ENCODE data around the gene KSR2. TPM values are rescaled to one million over a fixed set of nuclear protein-coding genes. Genes with fewer than 3 reads are reported as not detected.

The KSR2 gene
- total RNA-seq, 1 experiment from 2014 or later: 2.0 TPM

DNA sequence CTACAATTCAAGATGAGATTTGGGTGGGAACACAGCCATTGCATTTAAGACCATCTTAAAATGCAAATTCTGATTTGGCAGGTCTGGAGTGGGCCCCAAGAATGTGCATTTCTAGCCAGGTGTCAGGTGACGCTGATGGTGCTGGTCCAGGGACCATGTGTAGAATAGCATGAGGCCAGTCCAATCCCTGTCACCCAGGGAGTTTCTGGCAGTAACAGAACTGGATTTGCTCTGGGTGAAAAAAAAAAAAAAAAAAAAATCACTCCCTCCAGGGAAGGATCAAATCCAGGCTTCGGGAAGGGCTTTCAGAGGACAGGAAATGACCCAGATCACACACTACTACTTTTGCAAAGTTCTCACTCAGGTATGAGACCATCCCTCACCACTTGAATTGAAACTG, 394.1 kb downstream of the KSR2 start:
- no TSS peak for BruUV-seq (replicated peaks)
- Histone ChIP-seq H3K79me2 (ENCODE audit: low read depth) (no peaks in the 10 kb centered on the region), H3K4me1 (replicated peaks; ENCODE audit: insufficient read depth) (no peaks in the 10 kb centered on the region), H3K27me3 (ENCODE audit: insufficient read depth, low read depth) (peaks cover 38% of the 10 kb centered on the region), H3K4me2 (no peak overlapping the region), H3K9me3 (ENCODE audit: insufficient read depth, low read depth) (no peaks in the 10 kb centered on the region), H2AFZ (no peak overlapping the region), H3K9me2 (ENCODE audit: insufficient read depth) (no peaks in the 10 kb centered on the region), H3K36me3 (ENCODE audit: low read depth) (no peaks in the 10 kb centered on the region), H3K4me3 (no peak overlapping the region), H3F3A (ENCODE audit: insufficient read depth, low read depth) (no peaks in the 10 kb centered on the region), H3K27ac (no peak overlapping the region), H4K20me1 (ENCODE audit: insufficient read depth) (peaks cover 4% of the 10 kb centered on the region; the same call in 1 of the 2 replicates)
- DNase-seq: no peak
- POLR2A ChIA-PET (ENCODE audit: unreplicated experiment): no interaction called here
- intact Hi-C loops (cut with micrococcal nuclease; ENCODE audit: unreplicated experiment): no loop called here
- TF ChIP-seq, protein P1, sequence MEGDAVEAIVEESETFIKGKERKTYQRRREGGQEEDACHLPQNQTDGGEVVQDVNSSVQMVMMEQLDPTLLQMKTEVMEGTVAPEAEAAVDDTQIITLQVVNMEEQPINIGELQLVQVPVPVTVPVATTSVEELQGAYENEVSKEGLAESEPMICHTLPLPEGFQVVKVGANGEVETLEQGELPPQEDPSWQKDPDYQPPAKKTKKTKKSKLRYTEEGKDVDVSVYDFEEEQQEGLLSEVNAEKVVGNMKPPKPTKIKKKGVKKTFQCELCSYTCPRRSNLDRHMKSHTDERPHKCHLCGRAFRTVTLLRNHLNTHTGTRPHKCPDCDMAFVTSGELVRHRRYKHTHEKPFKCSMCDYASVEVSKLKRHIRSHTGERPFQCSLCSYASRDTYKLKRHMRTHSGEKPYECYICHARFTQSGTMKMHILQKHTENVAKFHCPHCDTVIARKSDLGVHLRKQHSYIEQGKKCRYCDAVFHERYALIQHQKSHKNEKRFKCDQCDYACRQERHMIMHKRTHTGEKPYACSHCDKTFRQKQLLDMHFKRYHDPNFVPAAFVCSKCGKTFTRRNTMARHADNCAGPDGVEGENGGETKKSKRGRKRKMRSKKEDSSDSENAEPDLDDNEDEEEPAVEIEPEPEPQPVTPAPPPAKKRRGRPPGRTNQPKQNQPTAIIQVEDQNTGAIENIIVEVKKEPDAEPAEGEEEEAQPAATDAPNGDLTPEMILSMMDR (conservative IDR thresholded peaks at IDR 0.05): no peak
- no peak for TF ChIP-seq EZH2 (IDR thresholded peaks at IDR 0.05; ENCODE audit: low read depth)
- CTCF ChIA-PET: no interaction called here

DNA sequence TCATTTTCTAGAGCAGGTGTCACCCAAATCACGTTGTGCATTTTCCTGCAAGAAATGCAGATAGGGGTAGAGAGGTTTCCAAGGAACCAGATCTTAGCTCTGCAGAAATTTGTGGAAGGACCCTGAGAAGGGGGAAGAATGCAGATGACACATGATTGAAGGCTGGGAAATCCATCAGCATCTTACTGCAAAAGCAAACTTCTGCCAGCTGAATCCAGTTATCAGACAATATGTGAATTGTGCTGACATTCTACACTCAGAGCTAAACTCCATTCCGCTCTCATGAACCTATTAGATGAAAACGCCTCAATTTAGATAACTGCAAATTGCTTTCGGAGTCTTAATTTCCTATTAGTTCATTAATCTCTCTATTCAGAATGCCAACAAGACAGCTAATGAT, 396.0 kb downstream of the KSR2 start:
- DNase-seq: no peak
- Histone ChIP-seq H3K4me2 (no peak overlapping the region), H3K4me3 (no peak overlapping the region), H3K79me2 (ENCODE audit: low read depth) (no peaks in the 10 kb centered on the region), H3K4me1 (replicated peaks; ENCODE audit: insufficient read depth) (no peaks in the 10 kb centered on the region), H3K27me3 (ENCODE audit: insufficient read depth, low read depth) (peaks cover 57% of the 10 kb centered on the region), H4K20me1 (ENCODE audit: insufficient read depth) (peaks cover 4% of the 10 kb centered on the region; the same call in 1 of the 2 replicates), H3K9me3 (ENCODE audit: insufficient read depth, low read depth) (no peaks in the 10 kb centered on the region), H3K9me2 (ENCODE audit: insufficient read depth) (no peaks in the 10 kb centered on the region), H3K36me3 (ENCODE audit: low read depth) (no peaks in the 10 kb centered on the region), H2AFZ (no peak overlapping the region), H3K27ac (no peak overlapping the region), H3F3A (ENCODE audit: insufficient read depth, low read depth) (no peaks in the 10 kb centered on the region)
- ChIA-PET CTCF (no interaction called here), POLR2A (ENCODE audit: unreplicated experiment) (no interaction called here)
- intact Hi-C loops (cut with micrococcal nuclease; ENCODE audit: unreplicated experiment): no loop called here
- no TSS peak for BruUV-seq (replicated peaks)
- TF ChIP-seq EZH2 (IDR thresholded peaks at IDR 0.05; ENCODE audit: low read depth): no peak
- TF ChIP-seq, protein P1 (conservative IDR thresholded peaks at IDR 0.05): no peak

- no peaks in the 10 kb centered on the region for H3K36me3 ChIP-seq (ENCODE audit: low read depth)
- POLR2A ChIA-PET (ENCODE audit: unreplicated experiment): no interaction called here
- no peaks in the 10 kb centered on the region for H3K9me2 ChIP-seq (ENCODE audit: insufficient read depth)
- intact Hi-C loops (cut with micrococcal nuclease; ENCODE audit: unreplicated experiment): no loop called here
- CTCF ChIA-PET: no interaction called here
- H3K27me3 ChIP-seq (ENCODE audit: insufficient read depth, low read depth): peaks cover 65% of the 10 kb centered on the region
- H3K27ac ChIP-seq: no peak overlapping the region
- no peak for TF ChIP-seq EZH2 (IDR thresholded peaks at IDR 0.05; ENCODE audit: low read depth)
- TF ChIP-seq, protein P1 (conservative IDR thresholded peaks at IDR 0.05): no peak
- H4K20me1 ChIP-seq (ENCODE audit: insufficient read depth): peaks cover 4% of the 10 kb centered on the region; the same call in 1 of the 2 replicates
- no peak overlapping the region for H3K4me3 ChIP-seq
- no peaks in the 10 kb centered on the region for H3F3A ChIP-seq (ENCODE audit: insufficient read depth, low read depth)
- no TSS peak for BruUV-seq (replicated peaks)
- H3K4me1 ChIP-seq (replicated peaks; ENCODE audit: insufficient read depth): no peaks in the 10 kb centered on the region
- H3K4me2 ChIP-seq: no peak overlapping the region
- no peak overlapping the region for H2AFZ ChIP-seq
- no peaks in the 10 kb centered on the region for H3K79me2 ChIP-seq (ENCODE audit: low read depth)
- H3K9me3 ChIP-seq (ENCODE audit: insufficient read depth, low read depth): no peaks in the 10 kb centered on the region
- DNase-seq: no peak
Measured at GRCh38 chr12:117571321-117571720, 397.5 kb downstream of the KSR2 start.
